ENCODE measurements around the gene TXNL4B.

TXNL4B gene

DNA sequence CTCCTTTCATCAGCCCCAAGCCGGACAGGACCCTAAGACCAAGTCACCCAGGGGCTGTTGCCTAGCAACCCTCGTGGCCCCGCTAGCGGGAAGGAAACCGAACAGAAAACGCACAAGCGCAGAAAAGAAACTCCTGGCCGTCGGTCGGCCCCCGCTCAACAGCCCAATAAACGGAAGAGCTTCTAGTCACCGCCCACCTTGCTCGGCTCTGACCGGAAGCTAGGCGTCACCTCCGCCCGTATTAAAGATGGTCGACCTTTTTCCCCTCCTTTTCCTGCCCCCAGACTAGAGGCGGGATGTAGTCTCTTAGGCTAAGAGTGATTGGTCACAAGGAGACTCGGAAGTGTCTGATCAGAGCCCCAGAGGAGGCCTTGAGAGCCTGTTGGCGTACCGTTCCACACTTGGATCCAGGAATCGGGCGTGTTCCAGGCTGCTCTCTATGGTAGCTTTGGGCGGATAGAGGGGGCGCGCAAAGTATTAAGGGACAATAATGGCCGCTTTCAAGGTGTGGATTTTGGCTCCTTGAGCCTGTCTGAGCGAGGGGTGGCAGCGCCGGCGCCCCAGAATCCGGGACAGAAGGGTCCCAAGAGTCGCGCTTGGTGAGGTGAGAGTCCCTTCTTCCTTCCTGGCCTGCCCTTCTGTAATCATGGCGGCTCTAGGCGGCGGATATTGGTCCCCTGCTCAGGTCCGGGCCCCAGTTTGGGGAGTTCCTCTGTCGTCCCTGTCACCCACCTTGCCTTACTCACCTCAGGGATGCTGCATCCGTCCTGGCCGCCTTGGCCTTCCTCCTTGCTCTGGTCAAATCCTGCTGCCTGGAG is at the start of gene TXNL4B, which contains the start of gene DHX38:
Gene TXNL4B (minus strand): TSS at position 173 of the 818 bp plus-strand sequence. CDS start 2,871 bp downstream, outside the sequence.
Gene DHX38 (plus strand): TSS at position 400 of the 818 bp plus-strand sequence. CDS start 2,311 bp downstream, outside the sequence.
- DNase-seq = peak; percentile 98

DNA sequence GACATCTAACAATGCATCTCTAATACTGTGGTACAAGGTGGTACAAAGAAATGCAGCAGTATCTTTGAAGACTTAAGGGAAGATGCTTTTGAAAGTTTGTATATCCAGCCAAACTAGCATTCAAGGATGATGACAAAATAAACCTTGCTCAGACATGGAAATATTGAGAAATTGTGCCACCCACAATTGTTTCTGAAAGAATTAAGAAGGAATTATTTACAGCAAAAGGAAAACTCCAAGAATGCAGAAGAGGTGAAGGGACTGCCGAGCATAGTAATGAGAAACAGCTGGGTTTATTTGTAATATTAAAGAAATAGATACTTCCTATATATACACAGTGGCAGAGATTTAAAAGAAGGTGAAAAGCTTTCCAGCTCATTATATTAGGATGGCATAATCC is 49.1 kb upstream of the TXNL4B start:
- no peak for DNase-seq

DNA sequence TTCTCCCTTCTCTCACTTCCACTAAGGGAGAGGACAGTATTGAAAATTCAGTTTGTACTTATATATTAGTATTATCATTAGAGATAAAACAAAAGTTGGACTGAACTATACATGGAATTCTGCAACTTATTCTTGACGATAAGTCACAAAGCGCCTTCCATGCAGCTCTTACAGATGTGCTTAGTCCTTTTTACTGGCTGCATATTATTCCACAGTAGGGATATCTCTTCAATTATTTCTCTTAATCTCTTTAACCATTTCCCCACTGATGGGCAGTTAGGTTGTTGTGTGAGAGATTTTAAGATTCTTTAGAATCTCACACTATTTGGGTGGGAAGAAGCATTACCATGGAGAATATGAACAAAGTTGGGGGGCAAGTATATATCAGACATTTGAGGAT is 46.5 kb upstream of the TXNL4B start:
- DNase-seq = no peak

GRCh38 chr16:72138064-72138572 is 44.7 kb upstream of the TXNL4B start:
- no peak for DNase-seq

DNA sequence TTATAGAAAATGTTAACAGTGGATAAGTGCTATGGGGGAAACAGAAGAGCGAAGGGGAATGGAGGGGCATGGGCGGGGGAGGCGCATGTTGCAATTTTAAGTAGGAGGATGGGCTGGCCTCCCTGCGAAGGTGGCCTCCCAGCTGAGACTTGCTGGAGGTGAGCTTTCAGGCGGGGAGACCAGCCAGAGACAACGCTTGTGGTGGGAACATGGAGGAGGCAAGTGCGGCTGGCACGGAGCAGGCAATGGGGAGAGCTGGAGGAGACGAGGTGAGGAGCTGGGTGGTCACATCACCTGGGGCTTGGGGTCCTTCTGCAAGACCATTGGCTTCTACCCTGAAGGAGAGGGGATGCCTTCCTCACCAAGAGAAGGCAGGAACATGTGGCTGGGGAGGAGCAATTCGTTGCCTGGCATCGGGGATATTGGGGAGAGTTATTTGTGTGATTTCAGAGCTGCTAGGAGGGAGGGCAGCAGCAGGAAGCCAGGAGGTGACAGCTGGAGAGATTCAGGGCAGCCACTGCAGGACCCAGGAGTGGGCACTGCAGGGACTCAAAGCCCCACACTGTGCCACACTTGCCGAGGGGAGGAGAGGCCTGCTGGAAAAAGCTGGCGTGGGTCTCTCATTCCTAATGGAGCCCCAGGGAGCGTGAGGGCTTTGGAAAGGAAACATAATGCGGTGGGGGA is 44.1 kb upstream of the TXNL4B start:
- no peak for DNase-seq

DNA sequence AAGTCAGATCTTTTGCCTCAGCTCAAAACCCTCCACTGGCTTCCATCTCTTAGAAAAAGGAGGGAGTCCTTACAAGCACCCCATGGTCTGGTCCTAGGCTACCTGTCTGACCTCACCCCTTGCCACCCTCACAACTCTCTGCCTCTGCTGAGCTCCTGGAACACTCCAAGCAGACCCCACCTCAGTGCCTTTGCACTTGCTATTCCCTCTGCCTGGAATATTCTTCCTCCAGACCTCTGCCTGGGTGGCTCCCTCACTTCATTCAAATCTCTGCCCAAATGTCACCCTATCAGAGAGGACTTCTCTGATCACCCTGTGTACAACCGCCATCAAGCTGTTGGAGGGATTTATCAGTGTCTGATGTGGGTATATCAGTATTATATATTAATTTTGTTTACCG is 41.1 kb upstream of the TXNL4B start:
- no peak for DNase-seq

DNA sequence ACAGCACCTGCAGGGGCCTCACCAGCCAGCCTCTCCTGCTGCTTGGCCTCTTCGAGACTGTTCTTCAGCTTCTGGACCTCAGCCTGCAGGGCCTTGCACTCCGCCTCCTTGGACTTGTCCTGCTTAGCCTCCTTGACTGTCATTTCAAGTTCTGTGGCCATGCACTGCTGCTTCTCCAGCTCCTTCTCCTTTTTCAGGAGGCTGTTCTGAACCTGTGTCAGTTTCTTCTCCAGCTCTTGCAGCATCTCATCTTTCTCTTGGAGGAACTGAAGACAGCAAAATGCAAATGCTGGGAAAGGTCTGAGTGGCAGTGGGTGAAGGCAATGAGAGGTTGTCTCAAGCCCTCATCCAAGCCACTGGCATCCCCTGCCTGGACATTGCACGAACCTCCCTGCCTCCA is 39.3 kb upstream of the TXNL4B start:
- DNase-seq = no peak

- DNase-seq = no peak
Observed at GRCh38 chr16:72131036-72131435, 37.6 kb upstream of the TXNL4B start.

DNA sequence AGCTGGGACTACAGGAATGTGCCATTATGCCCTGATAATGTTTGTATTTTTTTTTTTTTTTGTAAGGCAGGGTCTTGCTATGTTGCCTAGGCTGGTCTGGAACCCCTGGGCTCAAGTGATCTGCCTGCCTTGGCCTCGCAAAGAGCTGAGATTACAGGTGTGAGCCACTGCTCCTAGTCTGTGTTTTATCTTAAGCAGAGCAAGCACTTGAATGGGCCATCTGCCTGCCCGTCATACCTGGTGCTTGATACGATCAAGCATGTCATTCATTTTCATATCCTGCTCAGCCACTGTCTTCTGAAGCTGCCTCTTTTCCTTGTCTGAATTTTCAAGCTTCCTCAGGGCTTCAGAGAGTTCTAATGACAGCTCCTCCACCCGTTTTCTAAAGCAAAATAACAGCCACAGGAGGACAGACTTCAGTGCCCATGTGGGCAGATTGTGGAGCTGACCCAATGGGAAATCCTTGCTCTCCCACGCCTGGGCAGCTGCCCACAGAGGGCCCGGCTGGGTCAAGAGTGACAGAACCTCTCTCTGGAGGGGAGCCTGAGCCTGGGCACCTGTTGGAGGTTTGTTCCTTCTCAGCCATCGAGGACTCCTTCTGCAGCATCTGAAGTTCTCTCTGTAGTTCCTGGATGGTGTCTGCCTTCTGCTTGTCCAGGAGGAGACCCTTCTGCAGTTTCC is 36.7 kb upstream of the TXNL4B start:
- DNase-seq = no peak

- DNase-seq = no peak
Observed at GRCh38 chr16:72128701-72129100, 35.3 kb upstream of the TXNL4B start.

- DNase-seq = no peak
Observed at GRCh38 chr16:72126429-72126765, 33.0 kb upstream of the TXNL4B start.

DNA sequence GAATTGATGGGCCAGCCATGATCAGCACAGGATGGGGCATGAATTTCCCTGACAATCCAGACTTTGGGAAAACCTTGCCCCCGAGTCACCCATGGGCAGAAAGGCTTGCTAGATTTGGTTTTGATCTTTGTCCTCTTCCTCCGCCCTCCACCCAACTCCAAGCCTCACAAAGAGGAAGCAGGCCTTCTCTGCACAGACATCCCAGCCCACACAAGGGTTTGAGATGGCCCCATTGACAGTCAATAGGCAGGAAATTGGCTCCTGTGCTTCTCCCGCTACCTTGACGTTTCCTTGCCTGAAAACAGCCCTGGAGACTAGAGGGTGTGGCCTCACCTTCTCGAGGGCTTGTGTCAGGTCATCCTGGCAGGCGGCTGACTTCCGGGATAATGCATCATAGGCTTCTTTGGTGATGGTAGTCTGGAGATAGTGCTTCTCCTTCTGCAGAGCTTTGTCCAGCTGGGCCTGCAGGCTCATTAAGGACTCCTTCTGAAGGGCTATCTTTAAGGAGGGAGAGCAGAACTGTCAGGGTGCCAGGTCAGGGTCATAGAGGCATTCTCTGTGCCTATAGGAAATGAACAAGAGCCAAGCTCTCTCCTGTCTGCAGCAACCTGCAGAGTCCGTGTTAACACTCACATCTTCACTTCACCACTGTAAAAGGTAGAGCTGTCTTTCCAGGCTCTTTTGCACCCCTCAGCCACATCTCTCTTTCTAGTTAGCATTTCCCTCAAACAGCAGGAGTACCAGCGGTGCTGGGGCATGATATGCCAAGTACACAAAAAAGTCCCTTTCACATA is 32.4 kb upstream of the TXNL4B start:
- no peak for DNase-seq

- peak; percentile 52 for DNase-seq
Observed at GRCh38 chr16:72124761-72125634, 31.6 kb upstream of the TXNL4B start.

- DNase-seq = no peak
Observed at GRCh38 chr16:72124148-72124547, 30.7 kb upstream of the TXNL4B start.

- DNase-seq = no peak
Observed at GRCh38 chr16:72123426-72123825, 30.0 kb upstream of the TXNL4B start.

DNA sequence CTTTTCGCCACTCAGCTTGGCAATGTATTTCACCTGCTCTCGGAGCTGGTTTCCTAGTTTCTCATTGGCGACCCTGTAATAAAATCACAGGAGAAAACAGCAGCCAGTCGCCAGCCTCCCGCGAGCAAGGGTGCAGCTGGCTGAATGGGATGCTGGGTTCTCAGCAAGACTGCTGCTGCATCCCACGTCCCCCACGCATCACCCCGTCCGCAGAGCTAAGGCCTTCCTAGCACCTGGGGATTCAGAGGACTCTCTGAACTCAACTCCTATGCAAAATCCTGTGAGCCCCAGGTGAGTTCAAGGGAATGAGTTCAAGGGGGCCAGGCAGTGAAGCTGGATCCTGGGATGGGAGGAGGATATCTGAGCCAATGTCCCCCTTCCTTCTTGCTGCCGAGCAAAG is 29.5 kb upstream of the TXNL4B start:
- no peak for DNase-seq

GRCh38 chr16:72122308-72122707 is 28.9 kb upstream of the TXNL4B start:
- DNase-seq = no peak

DNA sequence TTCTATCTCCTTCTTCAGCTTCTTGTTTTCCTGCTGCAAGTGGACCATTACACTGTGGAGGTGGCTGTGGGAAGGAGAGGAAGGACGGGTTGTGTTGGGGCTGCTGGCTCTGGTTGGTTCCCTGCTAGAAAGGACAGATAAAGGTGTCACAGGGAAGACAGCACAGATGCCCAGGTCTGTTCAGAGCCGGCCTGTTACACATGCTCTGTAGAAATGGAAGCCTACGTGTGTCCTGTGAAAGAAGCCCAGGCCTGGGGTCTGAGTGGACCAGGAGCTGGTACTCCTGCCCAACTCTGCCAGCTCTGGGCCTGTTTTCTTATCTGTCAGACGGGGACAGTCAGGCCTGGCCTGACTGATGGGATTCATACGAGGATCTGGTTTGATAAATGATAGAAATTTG is 26.6 kb upstream of the TXNL4B start:
- DNase-seq = no peak

- DNase-seq = no peak
Observed at GRCh38 chr16:72113616-72113945, 20.2 kb upstream of the TXNL4B start.

- DNase-seq = no peak
Observed at GRCh38 chr16:72112906-72113615, 19.6 kb upstream of the TXNL4B start.

- DNase-seq = no peak
Observed at GRCh38 chr16:72112452-72112792, 19.0 kb upstream of the TXNL4B start.

Measured in CD4-positive, alpha-beta T cell treated with Interleukin-17A for 1 hour (primary cell).